HL-60 (cell line): ENCODE results near the gene GAL3ST2.
"Not testable (repeated sequence)": the region's sequence is repeated elsewhere in the genome, so short reads cannot be mapped to it uniquely, and the experiment has no call there.

Experiments used
- CTCF ChIP-seq: IDR thresholded peaks from one replicate; pipeline ENCODE4 v1.5.1; 2011; ENCODE audit warnings: low read length, control low read depth, inconsistent platforms; ENCODE audit not compliant: insufficient read depth
- POLR2AphosphoS5 ChIP-seq: IDR thresholded peaks from 2 replicates; pipeline ENCODE4 v1.6.1; 2012; ENCODE audit warnings: low read depth
- SPI1 ChIP-seq: IDR thresholded peaks from 2 replicates; pipeline ENCODE4 v1.6.1; 2012; ENCODE audit warnings: low read depth, mild to moderate bottlenecking, borderline replicate concordance

GRCh38 chr2:241823531-241824437 lies 47.2 kb downstream of the GAL3ST2 start:
- TF ChIP-seq CTCF, POLR2AphosphoS5, SPI1: not testable (repeated sequence)
